HG02623 (cell line): ENCODE results near the gene HOXD10.

Experiments
- ATAC-seq: cut with Tn5 transposase; IDR thresholded peaks from one replicate; pipeline ENCODE4 v1.9.1; 2021; ENCODE audit warnings: moderate library complexity; ENCODE audit not compliant: unreplicated experiment

HOXD10 gene

GRCh38 chr2:176148751-176149421, 32.3 kb downstream of the HOXD10 start:
- ATAC-seq: no peak

GRCh38 chr2:176149481-176149938, 32.9 kb downstream of the HOXD10 start:
- no peak for ATAC-seq

- no peak for ATAC-seq
These were observed 33.5 kb downstream of the HOXD10 start for GRCh38 chr2:176149939-176150583.

GRCh38 chr2:176150584-176151441, 34.2 kb downstream of the HOXD10 start:
- no peak for ATAC-seq

- ATAC-seq: no peak
These were observed 35.1 kb downstream of the HOXD10 start, which contains the start of gene HOXD4 for GRCh38 chr2:176151442-176152287. TSS of gene HOXD4 (plus strand) at chr2:176151550. CDS start at chr2:176151634, 84 bp downstream.

- no peak for ATAC-seq
These were observed 36.0 kb downstream of the HOXD10 start for GRCh38 chr2:176152350-176153181.

GRCh38 chr2:176154576-176155252, 38.1 kb downstream of the HOXD10 start:
- ATAC-seq: no peak

- ATAC-seq: no peak
These were observed 38.9 kb downstream of the HOXD10 start for GRCh38 chr2:176155356-176156044.

GRCh38 chr2:176156301-176156806, 39.8 kb downstream of the HOXD10 start:
- no peak for ATAC-seq

- no peak for ATAC-seq
These were observed 40.4 kb downstream of the HOXD10 start, which contains the start of gene HOXD3 for GRCh38 chr2:176156807-176157498. TSS of gene HOXD3 (plus strand) at chr2:176157307. CDS start at chr2:176169115, 11,808 bp downstream.

- no peak for ATAC-seq
These were observed 41.1 kb downstream of the HOXD10 start for GRCh38 chr2:176157499-176158185.

GRCh38 chr2:176158186-176158591, 41.6 kb downstream of the HOXD10 start:
- ATAC-seq: no peak

GRCh38 chr2:176158855-176159662, 42.5 kb downstream of the HOXD10 start:
- ATAC-seq: no peak

GRCh38 chr2:176159663-176160250, 43.2 kb downstream of the HOXD10 start:
- ATAC-seq: no peak

- no peak for ATAC-seq
These were observed 43.8 kb downstream of the HOXD10 start for GRCh38 chr2:176160251-176160985.
